ENCODE results near the gene CALD1.

The CALD1 gene

DNA sequence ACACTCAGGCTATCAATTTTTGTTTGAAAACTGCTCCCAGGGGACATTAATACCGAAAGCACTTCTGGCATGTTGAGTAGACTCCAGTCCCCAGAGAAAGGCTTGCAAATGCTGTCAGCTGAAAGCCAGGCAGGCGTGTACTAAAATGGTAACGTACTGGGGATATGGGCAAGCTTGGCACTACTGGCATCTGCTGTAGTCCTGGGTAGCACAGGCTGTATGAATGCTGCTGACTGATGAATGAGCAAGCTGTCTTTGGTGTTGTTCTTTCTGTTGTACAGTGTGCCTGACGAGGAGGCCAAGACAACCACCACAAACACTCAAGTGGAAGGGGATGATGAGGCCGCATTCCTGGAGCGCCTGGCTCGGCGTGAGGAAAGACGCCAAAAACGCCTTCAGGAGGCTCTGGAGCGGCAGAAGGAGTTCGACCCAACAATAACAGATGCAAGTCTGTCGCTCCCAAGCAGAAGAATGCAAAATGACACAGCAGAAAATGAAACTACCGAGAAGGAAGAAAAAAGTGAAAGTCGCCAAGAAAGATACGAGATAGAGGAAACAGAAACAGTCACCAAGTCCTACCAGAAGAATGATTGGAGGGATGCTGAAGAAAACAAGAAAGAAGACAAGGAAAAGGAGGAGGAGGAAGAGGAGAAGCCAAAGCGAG lies 153.4 kb downstream of the CALD1 start:
- no peak for DNase-seq

GRCh38 chr7:134933460-134934068 lies 154.1 kb downstream of the CALD1 start:
- DNase-seq = no peak

DNA sequence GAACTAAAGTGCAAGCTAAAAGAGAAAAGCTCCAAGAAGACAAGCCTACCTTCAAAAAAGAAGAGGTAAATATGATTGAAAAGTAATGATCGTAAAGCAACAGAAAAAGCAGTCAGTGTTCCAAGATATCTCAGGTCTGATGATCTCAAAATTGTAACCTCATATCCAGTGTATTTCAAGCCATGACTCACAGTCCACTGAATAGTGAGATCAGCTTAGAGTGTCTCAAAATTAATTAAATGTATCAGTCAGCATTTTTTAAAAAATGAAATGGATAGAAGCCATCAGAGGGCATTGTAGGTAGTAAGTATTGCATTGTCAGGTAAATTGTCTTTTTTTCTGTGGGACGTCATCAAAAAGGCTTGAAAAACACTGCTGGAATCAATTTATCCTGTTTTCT lies 156.3 kb downstream of the CALD1 start:
- DNase-seq = no peak

- no peak for DNase-seq
These were observed 157.6 kb downstream of the CALD1 start for GRCh38 chr7:134936893-134937510.

DNA sequence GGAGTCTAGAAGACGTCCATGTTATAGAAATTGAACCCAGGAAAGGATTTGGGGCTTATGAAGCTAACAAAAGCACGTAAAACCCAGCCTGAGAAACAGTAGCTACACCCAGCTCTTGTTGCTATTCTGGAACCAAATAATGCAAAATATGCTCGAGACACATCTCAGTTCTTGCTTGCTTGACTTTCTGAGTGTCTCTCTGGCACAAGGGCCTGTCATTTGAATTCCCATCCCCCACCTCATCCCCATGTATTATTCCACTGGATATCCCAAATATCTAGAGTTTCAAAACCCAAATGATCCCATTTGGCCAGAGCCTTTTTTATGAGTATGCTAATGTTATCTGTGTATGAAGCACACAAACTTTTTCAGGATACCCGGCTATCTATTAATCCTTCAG lies 158.7 kb downstream of the CALD1 start:
- no peak for DNase-seq

GRCh38 chr7:134939136-134939535 lies 159.7 kb downstream of the CALD1 start:
- DNase-seq = no peak

DNA sequence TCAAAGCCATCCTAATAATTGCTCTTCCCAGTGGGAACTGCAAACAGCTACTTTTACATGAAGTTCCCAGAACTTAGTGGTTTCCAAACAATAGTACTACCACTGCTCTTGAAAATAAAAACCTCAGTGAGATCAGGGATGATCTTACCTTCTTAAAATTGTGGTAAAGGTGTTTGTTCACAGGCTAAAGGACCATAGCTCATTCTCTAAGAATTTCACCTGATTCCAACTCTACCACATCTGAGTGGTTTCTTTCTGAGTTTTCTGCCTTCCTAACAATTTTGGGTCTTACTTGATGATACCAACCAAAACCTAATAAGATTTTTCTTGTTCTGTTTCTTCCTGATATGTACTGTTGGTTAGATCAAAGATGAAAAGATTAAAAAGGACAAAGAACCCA lies 161.3 kb downstream of the CALD1 start:
- DNase-seq = no peak

- DNase-seq = no peak
These were observed 161.9 kb downstream of the CALD1 start for GRCh38 chr7:134941185-134941900.

- DNase-seq = no peak
These were observed 162.5 kb downstream of the CALD1 start for GRCh38 chr7:134941952-134942351.

- DNase-seq = no peak
These were observed 163.4 kb downstream of the CALD1 start for GRCh38 chr7:134942690-134943466.

DNA sequence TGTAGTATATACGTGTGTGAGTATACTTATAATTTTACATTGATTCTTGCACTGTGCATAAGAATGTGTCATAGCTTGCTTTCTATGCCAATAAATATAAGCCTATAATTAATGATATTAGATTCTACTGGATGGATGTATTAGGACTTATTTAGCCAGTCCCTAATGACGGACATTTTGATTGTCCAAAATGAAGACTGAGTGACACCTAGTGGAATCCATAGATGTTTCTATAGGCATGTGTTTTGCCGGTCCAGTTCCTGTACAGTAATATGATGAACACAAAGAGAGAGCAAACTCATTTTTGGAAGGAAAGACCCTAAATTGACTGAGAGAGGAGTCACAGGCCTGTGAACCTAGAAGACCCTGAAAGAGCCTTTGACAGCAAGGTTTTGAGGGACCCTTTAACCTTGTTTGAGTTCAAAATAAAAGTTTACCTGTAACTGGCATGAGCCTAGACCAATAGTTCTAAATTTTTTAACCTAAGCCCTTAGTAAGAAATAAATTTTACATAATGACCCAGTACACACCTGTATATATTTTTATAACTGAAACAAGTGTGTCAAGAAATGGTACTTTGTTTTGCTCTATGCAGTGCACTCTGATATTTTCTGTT lies 164.5 kb downstream of the CALD1 start:
- DNase-seq = peak; percentile 26

GRCh38 chr7:134945691-134946090 lies 166.3 kb downstream of the CALD1 start:
- DNase-seq = no peak

- DNase-seq = no peak
These were observed 166.8 kb downstream of the CALD1 start for GRCh38 chr7:134946260-134946659.

DNA sequence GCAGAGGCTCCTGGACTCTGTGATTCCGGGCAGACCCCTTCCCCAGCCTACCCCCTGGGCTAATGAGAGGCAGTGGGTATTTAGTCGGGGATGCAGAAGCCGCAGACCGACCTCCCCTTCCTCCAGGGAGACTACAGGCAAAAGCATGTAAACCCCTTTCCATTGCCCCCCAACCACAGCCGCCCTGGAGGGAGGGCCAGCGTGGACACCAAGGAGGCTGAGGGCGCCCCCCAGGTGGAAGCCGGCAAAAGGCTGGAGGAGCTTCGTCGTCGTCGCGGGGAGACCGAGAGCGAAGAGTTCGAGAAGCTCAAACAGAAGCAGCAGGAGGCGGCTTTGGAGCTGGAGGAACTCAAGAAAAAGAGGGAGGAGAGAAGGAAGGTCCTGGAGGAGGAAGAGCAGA lies 167.9 kb downstream of the CALD1 start:
- DNase-seq = no peak

DNA sequence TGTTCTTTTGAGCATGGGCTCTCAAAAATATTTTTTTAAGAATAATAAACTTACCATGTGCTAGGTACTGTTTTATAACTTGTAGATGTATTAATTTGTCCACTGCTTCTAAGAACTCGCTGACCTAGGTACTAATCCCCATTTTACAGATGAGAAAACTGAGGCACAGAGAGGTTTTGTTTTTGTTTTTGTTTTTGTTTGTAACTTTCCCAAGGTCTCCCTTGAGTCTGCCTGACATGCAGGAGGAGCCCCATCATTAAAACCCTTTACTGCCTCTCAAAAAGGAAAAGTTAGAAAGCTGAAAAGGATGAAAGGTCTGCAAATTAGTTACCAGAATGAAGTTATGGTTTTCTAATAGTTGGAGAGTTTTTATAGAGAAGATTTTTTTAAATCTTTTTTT lies 168.4 kb downstream of the CALD1 start:
- no peak for DNase-seq

DNA sequence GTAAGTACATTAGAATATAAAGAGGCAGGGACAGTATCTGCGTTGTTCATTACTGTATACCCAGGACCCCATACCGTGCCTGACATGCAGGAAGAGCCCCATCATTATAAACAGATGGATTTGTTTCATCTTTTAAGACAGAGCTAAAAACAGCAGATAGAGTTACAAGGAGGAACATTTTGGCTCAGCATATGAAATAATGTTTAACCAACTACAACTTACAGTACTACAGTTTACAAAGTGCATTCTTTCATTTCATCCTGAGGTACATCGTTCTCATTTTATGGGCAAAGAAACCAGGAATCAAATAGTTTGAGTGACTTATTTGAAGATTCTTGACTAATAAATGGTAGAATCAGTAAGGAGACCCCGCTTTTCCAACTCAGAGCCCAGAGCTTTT lies 168.8 kb downstream of the CALD1 start:
- no peak for DNase-seq

DNA sequence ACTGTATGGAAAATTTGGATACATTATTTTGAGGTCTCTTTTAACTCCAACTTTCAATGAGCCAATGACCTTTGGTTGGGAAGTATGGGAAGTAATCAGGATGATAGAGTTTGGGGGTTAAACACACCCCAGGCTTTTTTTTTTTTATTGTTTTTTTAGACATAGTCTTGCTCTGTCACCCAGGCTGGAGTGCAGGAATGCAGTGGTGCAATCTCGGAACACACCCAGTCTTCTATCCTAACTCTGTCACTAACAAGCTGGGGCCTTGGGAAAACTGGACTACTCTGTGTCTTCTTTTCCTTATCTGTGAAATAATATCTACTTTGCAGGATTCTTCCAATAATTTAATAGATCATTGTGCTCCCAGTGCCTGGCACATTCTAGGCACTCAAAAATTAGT lies 169.3 kb downstream of the CALD1 start:
- DNase-seq = no peak

DNA sequence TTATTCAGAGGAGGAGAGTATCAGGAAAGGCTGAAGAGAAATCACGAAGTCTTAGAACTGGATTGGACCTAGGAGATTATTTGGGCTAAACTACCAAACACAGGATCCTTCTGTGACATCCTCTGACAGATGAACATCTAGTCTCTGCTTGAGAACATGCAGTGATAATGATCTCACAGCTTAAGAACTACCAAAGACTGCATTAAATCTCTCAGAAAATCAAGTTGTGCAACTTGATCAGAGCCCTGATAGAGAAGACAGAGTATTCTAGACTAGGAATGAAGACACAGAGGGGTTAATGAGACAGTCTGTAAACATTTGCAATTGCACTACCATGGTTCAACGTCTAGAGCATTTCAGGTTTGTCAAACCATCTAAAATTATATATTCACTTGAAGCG lies 169.7 kb downstream of the CALD1 start:
- no peak for DNase-seq

GRCh38 chr7:134954197-134955082 lies 175.0 kb downstream of the CALD1 start:
- DNase-seq = peak; percentile 46

GRCh38 chr7:134957005-134957404 lies 177.6 kb downstream of the CALD1 start:
- no peak for DNase-seq

GRCh38 chr7:134959810-134960209 lies 180.4 kb downstream of the CALD1 start:
- no peak for DNase-seq
